LNCaP clone FGC (cell line): ENCODE results near the gene RPAP2.

Experiments
- DNase-seq: peaks from one replicate; pipeline ENCODE4 v3.0.0-alpha.2; 2011; ENCODE audit warnings: low read depth
- H3K4me3 ChIP-seq: 2 replicates; pipeline ENCODE4 v1.5.1; 2011; ENCODE audit warnings: mild to moderate bottlenecking, low read depth, low read length, control low read depth
- CTCF ChIP-seq: IDR thresholded peaks from 2 replicates; pipeline ENCODE4 v1.5.1; 2012; ENCODE audit warnings: mild to moderate bottlenecking; ENCODE audit not compliant: control insufficient read depth, insufficient read depth; ENCODE audit errors: extremely low read depth

Gene RPAP2

DNA sequence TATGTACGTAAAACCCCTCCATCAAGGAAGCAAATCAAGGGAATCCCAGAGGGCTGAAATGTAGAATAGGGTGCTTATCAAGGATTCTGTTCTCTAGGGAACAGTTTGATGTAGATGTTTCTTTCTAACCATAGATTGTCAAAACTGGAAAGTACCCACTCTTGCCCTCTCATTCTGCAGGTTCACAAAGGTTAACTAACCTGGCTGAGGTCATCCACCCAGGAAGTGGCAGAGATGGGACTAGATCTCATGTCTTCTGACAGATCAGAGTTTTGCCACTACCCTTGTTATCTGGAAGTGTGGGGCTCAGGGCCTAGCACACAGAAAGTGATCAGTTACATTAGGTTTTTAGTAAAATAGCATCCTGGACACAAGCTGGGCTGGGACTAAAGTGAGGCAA lies 140.4 kb downstream of the RPAP2 start:
- no peak for DNase-seq
- no peak for TF ChIP-seq CTCF
- no peak overlapping the region for H3K4me3 ChIP-seq

GRCh38 chr1:92441316-92441696 lies 142.4 kb downstream of the RPAP2 start:
- H3K4me3 ChIP-seq, result no peak overlapping the region
- no peak for DNase-seq
- TF ChIP-seq CTCF, result no peak

DNA sequence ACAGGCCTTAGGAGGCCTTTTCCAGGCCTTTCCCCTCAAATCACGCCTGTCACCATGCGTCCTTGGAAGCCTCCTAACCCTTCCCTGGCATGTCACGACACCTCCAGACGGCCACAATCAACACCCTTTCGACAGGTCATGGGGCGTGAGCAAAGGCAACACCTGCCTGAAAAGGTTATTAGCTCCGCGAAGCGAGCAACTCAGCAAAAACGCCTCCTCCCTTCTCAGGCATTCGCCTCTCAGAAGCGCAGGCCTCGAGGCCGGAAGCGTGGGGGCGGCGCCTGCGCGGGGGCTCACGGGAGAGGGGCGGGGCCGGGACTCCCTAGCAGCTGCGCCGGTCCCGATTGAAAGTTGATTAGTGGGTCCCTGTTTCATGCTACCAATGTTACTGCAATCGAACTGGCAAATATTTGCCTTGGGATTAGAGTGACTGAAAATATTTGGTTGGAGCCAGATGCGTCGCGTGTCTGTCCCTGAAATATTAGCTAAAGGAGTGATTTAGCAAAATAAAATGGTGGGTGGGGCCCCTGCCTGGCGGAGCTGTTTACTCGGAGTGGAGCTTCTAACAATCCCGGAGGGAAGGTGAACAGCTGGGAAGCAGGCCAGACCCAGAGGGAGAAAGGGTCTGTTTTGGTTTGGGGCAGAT lies 143.0 kb downstream of the RPAP2 start:
- DNase-seq, result no peak
- H3K4me3 ChIP-seq, result no peak overlapping the region
- no peak for TF ChIP-seq CTCF

DNA sequence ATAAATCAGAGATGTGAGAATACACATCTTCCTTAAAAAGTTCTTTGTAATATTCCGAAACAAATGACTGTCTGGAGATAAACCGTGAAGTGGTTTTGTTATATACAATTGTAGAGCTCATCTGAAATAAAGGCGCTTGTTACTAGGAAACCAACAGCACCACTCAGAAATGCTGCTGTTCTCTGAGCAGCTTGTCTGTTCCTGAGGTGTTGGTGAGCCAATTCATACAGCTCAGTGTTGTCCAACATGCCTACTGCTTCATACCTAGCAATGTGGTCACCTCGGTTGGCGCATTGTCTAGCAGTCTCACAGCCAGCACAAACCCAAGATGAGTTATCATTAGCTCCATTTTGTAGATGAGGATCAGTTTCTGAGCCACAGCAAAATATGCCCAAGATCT lies 143.5 kb downstream of the RPAP2 start:
- H3K4me3 ChIP-seq, result no peak overlapping the region
- no peak for TF ChIP-seq CTCF
- DNase-seq, result no peak

DNA sequence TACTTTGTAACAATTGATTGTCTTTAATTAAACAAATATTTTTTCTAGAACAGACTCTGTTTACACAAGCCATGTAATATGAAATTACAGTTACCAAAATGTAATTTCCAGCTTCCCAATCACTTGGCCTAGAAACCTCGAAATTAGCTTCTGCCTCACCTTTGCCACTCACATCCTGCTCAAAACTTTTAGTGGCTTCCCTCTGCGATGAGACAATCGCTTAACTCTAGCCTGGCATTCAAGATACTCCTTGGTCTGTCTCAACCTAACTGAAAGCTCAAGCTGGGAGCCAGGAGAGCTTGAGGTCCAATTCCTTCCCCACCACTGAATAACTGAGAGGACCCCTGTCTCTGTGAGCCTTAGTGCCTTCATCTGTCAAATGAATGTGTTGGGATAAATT lies 145.0 kb downstream of the RPAP2 start:
- H3K4me3 ChIP-seq, result no peak overlapping the region
- no peak for DNase-seq
- no peak for TF ChIP-seq CTCF

GRCh38 chr1:92444351-92444750 lies 145.5 kb downstream of the RPAP2 start:
- TF ChIP-seq CTCF, result no peak
- DNase-seq, result no peak
- H3K4me3 ChIP-seq, result no peak overlapping the region

DNA sequence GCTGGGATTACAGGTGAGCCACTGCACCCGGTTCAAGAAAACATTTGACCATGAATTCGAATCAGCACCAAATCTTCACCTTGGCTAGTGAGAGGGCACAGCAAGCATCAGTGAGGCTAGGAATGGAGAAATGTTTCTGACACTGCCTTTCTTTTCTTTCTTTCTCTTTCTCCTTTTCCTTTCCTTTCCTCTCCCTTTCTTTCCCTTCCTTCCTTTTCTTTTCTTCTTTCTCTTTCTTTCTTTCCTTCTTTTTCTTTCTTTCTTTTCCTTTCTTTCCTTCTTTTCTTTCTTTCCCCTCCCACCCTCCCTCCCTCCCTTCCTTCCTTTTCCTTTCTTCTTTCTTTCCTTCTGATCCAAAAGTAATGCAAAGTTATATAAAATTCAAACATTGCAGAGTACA lies 147.0 kb downstream of the RPAP2 start:
- no peak overlapping the region for H3K4me3 ChIP-seq
- TF ChIP-seq CTCF, result no peak

More for the DNA sequence above, 147.0 kb downstream of the RPAP2 start:
- DNase-seq, result no peak
